IMR-90 (cell line): Measurements from ENCODE around the gene LPO.

ENCODE experiments used
- MAFK ChIP-seq: IDR thresholded peaks from 2 replicates; pipeline ENCODE4 v1.6.1; 2012; ENCODE audit warnings: low read depth, low read length, improper control_type of control experiment
- RAD21 ChIP-seq: IDR thresholded peaks from 2 replicates; pipeline ENCODE4 v1.6.1; 2012; ENCODE audit warnings: low read length, improper control_type of control experiment
- TF ChIP-seq, protein P1 (sequence below): conservative IDR thresholded peaks from 2 replicates; pipeline ENCODE4 v1.5.1; 2012; ENCODE audit warnings: mild to moderate bottlenecking, low read depth, low read length, improper control_type of control experiment

DNA sequence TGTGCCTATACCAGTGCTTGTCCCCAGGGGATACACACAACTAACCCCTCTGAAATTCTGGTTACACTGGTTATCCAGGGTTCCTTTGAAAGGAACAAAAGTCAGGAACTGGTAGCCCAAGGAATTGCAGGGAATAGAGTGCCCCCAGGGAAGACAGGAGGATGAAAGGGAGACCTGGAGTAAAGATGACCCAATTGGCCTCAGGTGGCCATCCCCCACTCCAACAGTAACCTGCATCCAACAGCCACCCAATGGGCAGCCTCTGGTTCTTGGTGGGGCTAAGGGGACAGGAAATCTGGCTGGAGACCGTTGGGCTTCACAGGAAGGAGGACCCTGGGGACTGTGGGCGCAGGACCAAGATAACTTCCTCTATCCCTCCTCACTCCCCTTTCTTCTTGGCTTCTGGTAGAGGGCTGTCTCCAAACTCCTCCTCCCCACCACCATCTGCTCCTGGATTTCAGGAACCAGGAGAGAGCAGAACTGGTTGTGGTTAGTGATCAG is 43.2 kb downstream of the LPO start:
- TF ChIP-seq, protein P1, sequence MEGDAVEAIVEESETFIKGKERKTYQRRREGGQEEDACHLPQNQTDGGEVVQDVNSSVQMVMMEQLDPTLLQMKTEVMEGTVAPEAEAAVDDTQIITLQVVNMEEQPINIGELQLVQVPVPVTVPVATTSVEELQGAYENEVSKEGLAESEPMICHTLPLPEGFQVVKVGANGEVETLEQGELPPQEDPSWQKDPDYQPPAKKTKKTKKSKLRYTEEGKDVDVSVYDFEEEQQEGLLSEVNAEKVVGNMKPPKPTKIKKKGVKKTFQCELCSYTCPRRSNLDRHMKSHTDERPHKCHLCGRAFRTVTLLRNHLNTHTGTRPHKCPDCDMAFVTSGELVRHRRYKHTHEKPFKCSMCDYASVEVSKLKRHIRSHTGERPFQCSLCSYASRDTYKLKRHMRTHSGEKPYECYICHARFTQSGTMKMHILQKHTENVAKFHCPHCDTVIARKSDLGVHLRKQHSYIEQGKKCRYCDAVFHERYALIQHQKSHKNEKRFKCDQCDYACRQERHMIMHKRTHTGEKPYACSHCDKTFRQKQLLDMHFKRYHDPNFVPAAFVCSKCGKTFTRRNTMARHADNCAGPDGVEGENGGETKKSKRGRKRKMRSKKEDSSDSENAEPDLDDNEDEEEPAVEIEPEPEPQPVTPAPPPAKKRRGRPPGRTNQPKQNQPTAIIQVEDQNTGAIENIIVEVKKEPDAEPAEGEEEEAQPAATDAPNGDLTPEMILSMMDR: no peak
- TF ChIP-seq MAFK (no peak), RAD21 (no peak)
